NCI-H748 (cell line): ENCODE data around the gene CCDC63.

Experiments used
- DNase-seq: peaks from one replicate; lab custom pipeline; 2025; ENCODE audit not compliant: unreplicated experiment; lab: John Stamatoyannopoulos, UW

The CCDC63 gene

DNA sequence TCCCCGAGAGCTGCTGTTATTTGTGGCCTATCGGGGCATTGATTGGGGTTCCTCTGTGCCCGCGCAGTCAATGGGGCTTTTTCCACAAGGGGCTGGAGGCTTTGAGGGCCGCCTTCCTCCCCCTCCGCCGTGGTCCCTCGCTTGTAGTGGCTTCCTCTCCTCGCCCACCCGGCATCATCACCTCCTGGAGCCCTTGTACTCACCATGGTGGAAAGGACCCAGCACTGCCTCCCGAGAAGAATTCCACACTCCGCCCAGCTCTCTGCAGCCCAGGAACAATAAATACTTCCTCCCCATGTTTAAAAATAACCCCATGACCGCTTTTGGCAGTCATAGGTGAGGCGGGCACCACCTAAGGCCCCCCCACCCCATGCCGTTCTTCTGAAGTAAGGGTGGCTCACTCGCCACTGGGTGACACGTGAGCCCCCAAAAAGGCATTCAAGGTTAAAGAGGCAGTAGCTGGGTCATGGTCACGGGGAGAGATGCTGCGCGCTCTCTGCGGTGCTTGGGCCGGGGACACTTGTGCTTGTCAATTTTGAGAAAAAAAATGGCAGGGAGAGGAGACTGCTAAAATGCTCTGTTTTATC lies 73.6 kb downstream of the CCDC63 start, which contains the start of gene MYL2:
Gene MYL2, minus strand, starts transcription at position 256 of the 587 bp plus-strand sequence. Its CDS starts 50 bp downstream, at position 206.
- no peak for DNase-seq

DNA sequence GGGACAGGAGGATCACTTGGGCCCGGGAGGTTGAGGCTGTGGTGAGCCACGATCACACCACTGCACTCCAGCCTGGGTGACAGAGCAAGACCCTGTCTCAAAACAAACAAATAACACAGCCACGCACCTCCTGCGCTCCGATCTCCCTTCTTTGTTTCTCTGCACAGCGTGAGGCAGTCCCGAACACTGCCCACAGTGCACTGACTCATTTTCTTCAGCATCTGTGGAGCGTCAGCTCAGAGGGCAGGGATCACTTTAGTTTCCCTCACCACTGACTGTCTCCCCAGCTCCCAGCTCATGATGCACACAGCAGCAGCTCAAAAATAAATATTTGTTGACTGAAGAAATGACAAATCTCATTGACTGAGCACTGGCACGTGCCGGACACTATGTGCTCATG lies 74.5 kb downstream of the CCDC63 start:
- no peak for DNase-seq

GRCh38 chr12:110922652-110923051 lies 75.9 kb downstream of the CCDC63 start:
- no peak for DNase-seq

DNA sequence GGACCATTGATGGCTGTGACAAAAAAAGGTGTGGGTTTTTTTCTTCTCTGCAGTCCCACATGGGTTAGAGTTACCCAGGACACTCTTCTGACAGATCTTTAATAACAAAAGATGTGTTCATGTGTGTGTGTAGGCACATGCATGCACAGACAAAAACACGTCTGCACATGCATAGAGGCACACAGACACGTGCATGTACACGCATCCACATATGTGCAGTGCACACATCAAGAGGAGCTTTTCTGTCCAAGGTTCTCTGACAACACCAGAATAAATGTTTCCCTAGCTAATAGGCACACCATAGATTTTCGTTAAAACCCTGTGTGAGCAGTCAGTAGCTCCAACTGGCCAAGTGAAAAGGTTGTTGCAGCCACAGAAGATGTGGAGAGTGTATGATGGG lies 76.4 kb downstream of the CCDC63 start:
- DNase-seq, result no peak

- DNase-seq, result no peak
Measured at GRCh38 chr12:110923692-110924334, 77.0 kb downstream of the CCDC63 start.

- DNase-seq, result no peak
Measured at GRCh38 chr12:110927546-110927945, 80.8 kb downstream of the CCDC63 start.

DNA sequence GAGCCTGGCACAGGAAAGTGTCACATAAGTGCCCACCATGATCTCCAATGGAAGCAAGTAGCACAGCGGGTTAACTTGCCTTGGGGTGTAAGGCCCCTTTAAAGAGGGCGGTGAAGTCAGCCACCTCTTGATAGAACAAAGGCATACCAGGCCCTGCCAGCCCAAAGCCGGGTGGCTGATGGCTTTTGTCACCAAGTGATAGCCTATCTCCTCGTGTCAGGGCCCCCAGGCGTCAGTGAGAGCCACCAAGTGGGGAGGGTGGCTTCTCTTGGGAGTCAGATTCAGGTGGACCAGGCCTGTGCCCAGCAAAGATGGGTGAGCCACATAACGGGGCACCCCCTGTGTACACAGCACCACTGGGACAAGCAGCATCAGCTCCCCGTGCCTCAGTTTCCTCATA lies 81.9 kb downstream of the CCDC63 start:
- DNase-seq, result no peak

GRCh38 chr12:110929818-110930217 lies 83.0 kb downstream of the CCDC63 start:
- no peak for DNase-seq

GRCh38 chr12:110930348-110931314 lies 83.8 kb downstream of the CCDC63 start:
- no peak for DNase-seq

DNA sequence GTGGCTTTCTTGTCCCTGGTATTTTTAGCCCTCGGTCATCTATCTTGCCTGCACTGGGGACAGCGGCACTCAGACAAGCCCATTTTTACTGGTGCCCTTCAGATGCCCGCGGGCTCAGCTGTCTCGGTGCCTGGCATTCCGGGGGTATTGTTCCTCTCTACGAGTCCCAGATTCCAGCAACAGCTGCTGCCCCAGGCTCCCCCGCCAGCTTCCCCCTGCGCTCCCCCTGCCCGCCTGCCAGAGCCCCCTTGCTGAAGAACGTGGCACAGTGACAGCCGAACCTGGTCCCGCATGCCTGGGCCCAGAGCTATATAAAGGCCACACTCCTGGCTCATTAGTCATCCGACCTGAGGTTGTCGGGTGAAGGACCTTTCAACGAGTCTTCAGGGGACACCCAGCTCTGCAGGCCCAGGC lies 84.5 kb downstream of the CCDC63 start:
- DNase-seq, result no peak

- peak; percentile 27 for DNase-seq
Measured at GRCh38 chr12:110932046-110932445, 85.3 kb downstream of the CCDC63 start.

DNA sequence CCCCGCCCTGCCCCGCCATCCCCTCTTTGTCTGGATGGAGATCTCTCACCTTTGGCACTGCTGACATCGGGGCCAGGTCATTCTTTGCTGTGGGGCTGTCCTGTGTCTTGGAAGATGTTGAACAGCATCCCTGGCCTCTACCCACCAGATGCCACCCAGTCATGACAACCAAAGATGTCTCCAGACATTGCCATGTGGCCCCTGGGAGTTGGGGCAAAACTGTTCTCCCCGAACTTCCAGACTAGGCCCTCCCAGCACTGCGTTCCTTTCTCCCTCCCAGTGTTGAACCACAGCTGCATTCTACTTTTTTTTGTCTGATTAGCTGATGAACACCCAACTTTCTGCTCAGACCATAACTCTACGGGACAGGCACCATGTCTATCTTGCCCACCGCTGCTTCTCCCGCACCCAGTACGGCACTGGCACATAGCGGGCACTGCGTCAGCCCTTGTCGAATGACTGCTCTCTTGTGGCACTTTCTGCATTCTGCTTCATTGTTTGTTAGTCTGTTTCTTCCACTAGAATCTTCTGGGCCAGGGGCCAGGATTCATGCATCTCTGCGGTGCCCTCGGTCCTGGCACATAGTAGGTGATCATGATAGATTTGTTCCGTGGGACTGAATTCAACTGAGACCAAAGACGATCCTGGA lies 86.7 kb downstream of the CCDC63 start:
- no peak for DNase-seq

- no peak for DNase-seq
Measured at GRCh38 chr12:110934093-110934852, 87.5 kb downstream of the CCDC63 start.

- no peak for DNase-seq
Measured at GRCh38 chr12:110935588-110935987, 88.8 kb downstream of the CCDC63 start.

DNA sequence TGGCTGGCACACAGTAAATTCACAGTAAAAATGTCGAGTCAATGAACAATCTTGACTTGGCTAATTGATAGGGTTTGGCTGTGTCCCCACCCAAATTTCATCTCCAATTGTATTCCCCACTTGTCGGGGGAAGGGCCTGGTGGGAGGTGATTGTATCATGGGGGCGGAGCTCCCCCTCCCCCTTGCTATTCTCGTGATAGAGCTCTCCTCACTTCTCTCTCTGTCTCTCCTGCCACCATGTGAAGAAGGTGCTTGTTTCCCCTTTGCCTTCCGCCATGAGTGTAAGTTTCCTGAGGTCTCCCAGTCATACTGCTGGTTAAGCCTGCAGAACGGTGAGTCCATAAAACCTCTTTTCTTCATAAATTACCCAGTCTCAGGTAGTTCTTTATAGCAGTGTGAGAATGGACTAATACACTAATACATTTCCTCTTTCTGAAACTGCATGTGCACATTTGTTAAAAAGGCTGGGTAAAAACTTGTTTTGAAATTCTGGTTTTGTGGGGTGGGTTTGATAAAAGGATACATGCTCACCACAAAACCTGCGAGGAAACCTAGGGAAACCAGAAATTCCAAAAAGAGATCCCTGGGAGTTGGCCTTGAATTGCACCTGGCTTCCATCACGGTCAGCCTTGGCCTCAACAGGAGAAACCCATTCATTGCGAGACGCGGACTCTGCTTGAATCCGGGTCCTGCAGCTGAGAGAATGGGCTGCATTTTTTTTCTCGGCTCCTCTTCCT lies 89.7 kb downstream of the CCDC63 start:
- no peak for DNase-seq

DNA sequence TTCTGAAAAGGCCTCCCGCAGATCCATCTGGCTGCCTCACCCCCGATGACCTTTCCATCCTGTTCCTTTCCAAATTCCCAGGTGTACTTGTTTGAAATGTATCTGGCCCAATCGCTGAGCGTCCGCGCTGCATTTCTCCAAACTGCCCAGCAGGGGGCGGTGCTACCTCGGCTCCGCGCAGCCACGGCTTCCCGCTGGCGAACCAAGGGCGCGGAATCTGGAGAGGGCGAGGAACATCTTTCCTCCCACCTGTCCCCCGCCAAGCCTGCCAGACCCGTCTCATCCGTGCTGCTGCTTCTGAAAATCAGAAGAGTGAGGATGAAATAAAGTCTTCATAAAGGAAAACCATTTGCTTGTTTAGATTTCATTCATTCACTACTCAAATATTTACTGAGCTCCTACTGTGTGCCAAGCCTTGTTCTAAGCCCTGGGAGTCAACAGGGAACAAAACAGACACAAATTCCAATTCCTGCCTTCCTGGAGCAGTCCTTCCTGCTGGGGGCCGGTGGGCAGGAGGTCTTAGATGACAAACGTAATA lies 90.4 kb downstream of the CCDC63 start:
- peak; percentile 80 for DNase-seq

DNA sequence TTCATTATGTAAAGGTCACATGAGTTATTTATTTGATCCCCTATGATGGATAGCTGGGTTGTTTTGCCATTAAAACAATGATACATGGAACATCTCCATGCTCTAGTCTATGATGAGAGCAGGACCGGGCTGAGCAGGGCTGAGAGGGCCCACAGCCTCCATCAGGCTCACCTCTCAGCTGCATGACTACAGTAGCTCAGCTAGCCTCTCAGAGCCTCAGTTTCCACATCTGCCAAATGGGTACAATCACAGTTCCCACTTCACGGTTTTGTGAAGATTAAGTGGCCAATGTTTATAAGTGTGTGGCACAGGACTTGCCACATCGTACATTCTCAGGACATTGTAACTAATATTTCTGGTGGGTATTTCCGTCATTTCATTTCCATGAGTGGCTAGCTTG lies 93.5 kb downstream of the CCDC63 start:
- no peak for DNase-seq

- no peak for DNase-seq
Measured at GRCh38 chr12:110940933-110941332, 94.1 kb downstream of the CCDC63 start.

DNA sequence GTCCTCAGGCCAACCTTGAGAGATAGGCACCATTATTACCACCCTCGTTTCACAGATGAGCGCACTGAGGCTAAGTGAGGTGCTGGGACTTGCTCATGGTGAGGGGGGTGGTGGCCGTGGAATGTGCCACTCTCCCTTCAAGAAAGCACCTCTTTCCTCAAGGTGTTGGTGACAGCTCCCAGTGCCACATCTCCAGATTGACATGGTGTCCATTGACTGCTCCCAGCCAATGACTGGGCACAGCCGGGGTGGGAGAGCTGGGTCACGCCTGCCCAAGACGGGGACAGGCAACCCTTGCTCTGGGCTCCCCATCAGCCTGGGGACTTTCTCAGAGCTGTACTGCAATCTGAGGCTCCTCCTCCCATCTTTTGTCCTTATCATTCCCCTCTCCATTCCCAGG lies 94.6 kb downstream of the CCDC63 start:
- no peak for DNase-seq

DNA sequence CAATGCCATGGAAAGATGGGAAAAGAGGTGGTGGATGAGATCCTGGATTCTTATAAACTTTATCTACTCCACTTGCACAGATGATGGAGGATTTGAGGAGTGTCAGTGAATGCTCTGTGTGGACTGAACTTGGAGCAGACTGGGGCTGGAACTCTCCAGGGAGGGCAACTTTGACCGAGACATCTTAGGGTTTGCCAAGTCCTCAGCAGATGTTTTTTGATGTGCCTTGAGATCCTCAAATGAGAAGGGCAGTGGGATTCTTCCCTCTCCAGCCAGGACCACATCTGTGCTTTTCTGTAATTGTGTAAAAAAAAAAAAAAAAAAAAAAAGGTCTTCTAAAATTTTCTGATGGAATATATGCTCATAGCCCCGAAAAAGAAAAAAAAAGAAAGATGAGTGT lies 96.6 kb downstream of the CCDC63 start:
- no peak for DNase-seq
